IPS-15b (cell line): ENCODE measurements around the gene CDK5R2.
A peak's percentile ranks its signal among the peaks of the same experiment; 100 is the strongest.

ENCODE experiments used
- H3K27me3 ChIP-seq: one replicate; pipeline ENCODE4 v1.6.1; 2013; ENCODE audit warnings: low read length; ENCODE audit not compliant: control insufficient read depth, insufficient read depth
- H3K36me3 ChIP-seq: one replicate; pipeline ENCODE4 v1.6.1; 2013; ENCODE audit warnings: low read length; ENCODE audit not compliant: control insufficient read depth, insufficient read depth
- H3K4me1 ChIP-seq: one replicate; pipeline ENCODE4 v1.6.1; 2013; ENCODE audit warnings: mild to moderate bottlenecking, low read length; ENCODE audit not compliant: control insufficient read depth, insufficient read depth
- H3K4me3 ChIP-seq: one replicate; pipeline ENCODE4 v1.5.1; 2013; ENCODE audit warnings: low read depth, low read length
- H3K9ac ChIP-seq: one replicate; pipeline ENCODE4 v1.6.1; 2013; ENCODE audit warnings: low read depth, mild to moderate bottlenecking, low read length
- H3K9me3 ChIP-seq: one replicate; pipeline ENCODE4 v1.6.1; 2013; ENCODE audit warnings: mild to moderate bottlenecking, low read length; ENCODE audit not compliant: control insufficient read depth, insufficient read depth

The CDK5R2 gene

DNA sequence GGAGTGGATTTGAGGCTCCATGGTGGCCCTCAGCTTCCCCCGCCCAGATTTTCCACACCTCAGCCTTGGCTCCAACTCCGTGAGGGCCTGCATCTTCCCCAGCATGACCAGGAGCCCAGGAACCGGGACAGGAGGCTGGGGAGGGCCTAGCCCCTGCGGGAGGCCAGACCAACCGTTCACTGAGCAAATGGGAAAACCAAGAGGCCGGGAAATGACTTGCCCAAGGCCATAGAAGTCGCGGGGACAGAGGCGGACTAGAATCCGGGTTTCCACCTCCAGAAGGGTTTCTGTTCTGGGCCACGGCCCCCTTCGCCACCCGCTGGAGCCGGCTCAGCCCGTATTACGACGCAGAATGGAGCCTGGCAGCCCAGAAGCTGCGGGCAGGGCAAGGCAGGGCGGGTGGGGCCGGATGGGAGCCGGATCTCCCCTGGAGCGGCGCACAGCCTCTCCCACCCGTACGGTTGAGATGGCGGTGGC lies 41.7 kb downstream of the CDK5R2 start:
- no peaks in the 10 kb centered on the region for H3K9me3 ChIP-seq
- peak overlapping the region; percentile 39 for H3K4me3 ChIP-seq
- H3K27me3 ChIP-seq = peaks cover 96% of the 10 kb centered on the region
- H3K4me1 ChIP-seq = peaks cover 17% of the 10 kb centered on the region
- no peaks in the 10 kb centered on the region for H3K36me3 ChIP-seq
- H3K9ac ChIP-seq = no peak overlapping the region

- peaks cover 17% of the 10 kb centered on the region for H3K4me1 ChIP-seq
- H3K4me3 ChIP-seq = peak overlapping the region; percentile 39
- H3K36me3 ChIP-seq = no peaks in the 10 kb centered on the region
- H3K9ac ChIP-seq = no peak overlapping the region
- H3K9me3 ChIP-seq = no peaks in the 10 kb centered on the region
- peaks cover 93% of the 10 kb centered on the region for H3K27me3 ChIP-seq
These were observed 42.3 kb downstream of the CDK5R2 start for GRCh38 chr2:219001577-219002394.

DNA sequence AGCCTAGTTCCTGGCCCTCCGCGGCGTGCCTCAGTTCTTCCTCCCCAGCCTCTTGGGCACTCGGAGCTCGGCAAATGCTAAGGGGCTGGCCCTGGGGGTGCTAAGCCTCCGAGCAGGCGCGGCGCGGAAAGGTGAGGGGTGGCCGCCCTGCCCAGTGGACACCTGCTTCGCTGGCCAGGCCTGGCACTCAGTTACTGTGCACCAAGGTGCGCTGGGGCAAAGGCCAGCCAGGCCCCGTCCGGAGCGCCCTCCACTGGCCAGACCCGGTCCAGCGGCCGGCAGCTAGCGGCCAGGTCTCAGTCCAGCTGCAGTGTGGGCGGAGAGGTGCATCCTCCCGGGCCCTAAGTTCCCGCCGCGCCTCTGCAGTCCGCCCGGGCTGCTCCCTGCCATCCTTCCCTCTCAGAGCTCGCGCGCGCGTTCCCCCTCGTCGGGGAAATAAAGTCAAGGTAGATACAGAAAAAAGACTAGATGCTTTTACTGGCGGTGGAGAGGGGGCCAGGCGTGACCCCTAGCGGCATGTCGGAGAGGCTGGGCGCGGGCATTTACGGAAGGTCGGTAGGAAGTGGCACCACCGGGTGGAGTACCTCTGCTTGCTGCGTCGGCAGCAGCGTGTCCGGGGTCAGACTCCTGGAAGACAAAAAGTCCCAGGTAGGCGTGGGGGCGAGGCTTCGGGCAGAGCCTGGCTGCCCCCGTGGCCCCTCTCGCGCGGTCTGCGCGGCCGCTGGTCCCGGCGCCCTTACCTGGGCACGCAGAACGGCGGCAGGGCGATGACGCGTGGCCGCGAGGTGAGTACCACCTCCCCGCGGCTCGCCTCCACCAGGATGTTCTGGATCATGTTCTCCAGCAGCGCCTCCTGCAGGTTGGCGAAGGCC lies 43.2 kb downstream of the CDK5R2 start:
- H3K9ac ChIP-seq = no peak overlapping the region
- H3K9me3 ChIP-seq = no peaks in the 10 kb centered on the region
- H3K36me3 ChIP-seq = no peaks in the 10 kb centered on the region
- peaks cover 88% of the 10 kb centered on the region for H3K27me3 ChIP-seq
- H3K4me1 ChIP-seq = peaks cover 17% of the 10 kb centered on the region
- H3K4me3 ChIP-seq = peak overlapping the region; percentile 60

DNA sequence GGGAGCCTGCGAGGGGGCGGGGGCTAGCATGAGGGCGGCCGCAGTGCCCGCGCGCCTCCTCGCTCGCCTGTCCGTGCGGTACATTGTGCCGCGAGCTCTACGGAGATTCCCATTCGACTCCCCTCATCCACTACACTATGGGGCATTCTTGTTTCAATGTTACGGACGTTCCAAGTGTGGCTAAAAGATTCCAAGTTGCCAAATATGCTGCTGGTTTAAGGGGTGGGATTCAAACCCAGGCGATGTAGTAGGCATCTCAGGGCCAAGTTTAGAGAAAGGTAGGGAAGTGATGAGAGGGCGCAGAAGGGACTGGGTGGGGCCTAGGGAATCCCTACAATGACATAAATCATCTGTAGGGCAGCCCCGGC lies 43.8 kb downstream of the CDK5R2 start:
- Histone ChIP-seq H3K4me1 (peaks cover 17% of the 10 kb centered on the region), H3K9ac (no peak overlapping the region), H3K36me3 (no peaks in the 10 kb centered on the region), H3K4me3 (no peak overlapping the region), H3K27me3 (peaks cover 84% of the 10 kb centered on the region), H3K9me3 (no peaks in the 10 kb centered on the region)

DNA sequence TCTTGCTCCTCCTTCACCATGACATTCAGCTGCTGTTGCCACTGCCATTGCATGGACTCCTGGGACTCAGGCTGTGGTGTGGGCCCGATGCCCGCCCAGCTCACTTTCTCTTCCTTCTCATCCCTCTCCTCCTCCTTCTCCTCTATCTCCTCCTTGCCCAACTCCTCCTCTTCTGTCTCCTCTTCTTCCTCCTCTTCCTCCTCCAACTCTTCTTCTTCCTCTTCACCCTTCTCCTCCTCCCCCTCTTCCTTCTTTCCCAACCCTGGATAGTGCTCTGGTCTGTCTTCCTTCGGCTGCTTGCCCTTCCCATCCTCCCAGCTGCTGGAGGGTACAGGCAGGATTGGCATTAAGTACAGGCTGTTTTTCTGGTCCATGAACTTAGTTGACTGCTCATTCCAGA lies 44.5 kb downstream of the CDK5R2 start:
- H3K9me3 ChIP-seq = no peaks in the 10 kb centered on the region
- H3K36me3 ChIP-seq = no peaks in the 10 kb centered on the region
- peaks cover 15% of the 10 kb centered on the region for H3K4me1 ChIP-seq
- no peak overlapping the region for H3K4me3 ChIP-seq
- no peak overlapping the region for H3K9ac ChIP-seq
- peaks cover 81% of the 10 kb centered on the region for H3K27me3 ChIP-seq

DNA sequence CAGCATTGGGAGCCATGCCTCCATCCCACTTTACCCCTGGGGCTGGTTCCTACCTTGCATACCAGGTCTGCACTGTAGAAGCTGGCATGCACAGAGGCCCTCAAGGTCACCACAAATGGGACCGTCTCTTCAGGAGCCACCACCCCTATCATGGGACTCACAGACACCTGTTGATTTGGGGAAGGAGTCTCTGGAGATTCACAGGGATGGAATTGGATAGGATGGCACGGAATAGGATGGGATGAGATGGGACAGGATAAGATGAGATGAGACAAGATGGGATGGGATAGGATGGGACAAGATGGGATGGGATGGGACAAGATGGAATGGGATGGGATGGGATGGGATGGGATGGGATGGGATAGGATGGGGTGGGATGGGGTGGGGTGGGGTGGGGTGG lies 49.8 kb downstream of the CDK5R2 start:
- no peaks in the 10 kb centered on the region for H3K36me3 ChIP-seq
- peaks cover 40% of the 10 kb centered on the region for H3K27me3 ChIP-seq
- H3K9ac ChIP-seq = no peak overlapping the region
- no peaks in the 10 kb centered on the region for H3K9me3 ChIP-seq
- H3K4me1 ChIP-seq = no peaks in the 10 kb centered on the region
- no peak overlapping the region for H3K4me3 ChIP-seq

- no peaks in the 10 kb centered on the region for H3K9me3 ChIP-seq
- peaks cover 39% of the 10 kb centered on the region for H3K27me3 ChIP-seq
- no peak overlapping the region for H3K9ac ChIP-seq
- no peaks in the 10 kb centered on the region for H3K4me1 ChIP-seq
- no peaks in the 10 kb centered on the region for H3K36me3 ChIP-seq
- no peak overlapping the region for H3K4me3 ChIP-seq
These were observed 50.8 kb downstream of the CDK5R2 start for GRCh38 chr2:219010162-219010756.

DNA sequence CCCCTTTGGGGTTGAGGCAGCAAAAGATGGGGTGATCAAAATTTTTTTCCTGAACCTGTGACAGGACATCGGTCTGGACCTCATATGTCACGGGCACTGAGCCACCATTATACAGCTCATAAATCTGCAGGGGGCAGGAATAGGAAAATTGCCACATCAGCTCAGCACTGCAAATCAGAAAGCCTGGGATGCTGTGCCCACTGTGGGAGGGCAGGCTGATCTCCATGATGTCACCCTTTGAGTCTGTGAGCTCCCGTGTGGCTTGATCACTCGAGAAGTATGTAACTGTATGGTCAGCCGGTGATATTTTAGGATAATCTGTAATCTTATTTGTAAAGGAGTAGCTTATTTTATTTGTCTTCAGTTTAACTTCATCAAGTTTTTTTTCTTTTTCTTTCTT lies 51.4 kb downstream of the CDK5R2 start:
- H3K4me3 ChIP-seq = no peak overlapping the region
- no peaks in the 10 kb centered on the region for H3K4me1 ChIP-seq
- H3K27me3 ChIP-seq = peaks cover 33% of the 10 kb centered on the region
- H3K9ac ChIP-seq = no peak overlapping the region
- H3K9me3 ChIP-seq = no peaks in the 10 kb centered on the region
- H3K36me3 ChIP-seq = no peaks in the 10 kb centered on the region
